Activated CD8-positive, alpha-beta memory T cell treated with anti-CD3 and anti-CD28 coated beads, Interleukin-2, amount 10 ng/mL, durations not matched to agents 7 days and 5 days (primary cell): ENCODE measurements around the gene EAPP. TPM values are rescaled to one million over a fixed set of nuclear protein-coding genes. Genes with fewer than 3 reads are reported as not detected.
"Not testable (repeated sequence)": the region's sequence is repeated elsewhere in the genome, so short reads cannot be mapped to it uniquely, and the experiment has no call there.

Source experiments
- ATAC-seq: fragments of 150-1000 bp; cut with Tn5 transposase; one replicate; pipeline ENCODE4 v1.10.0; 2021; ENCODE audit warnings: moderate library complexity
- CTCF ChIA-PET: fragments of 350-600 bp; sonication (Branson Sonifier 250); formaldehyde crosslinking; loops from one replicate; lab custom pipeline; 2021; ENCODE audit warnings: antibody characterized with exemption; lab: Charles Lee
- DNase-seq: peaks from one replicate; pipeline ENCODE4 v3.0.0-alpha.2; 2020
- H3K27ac Mint-ChIP-seq: one replicate; pipeline ENCODE4 v1.8.0; 2021; ENCODE audit warnings: mild to moderate bottlenecking, mixed read lengths
- H3K27me3 Mint-ChIP-seq: one replicate; pipeline ENCODE4 v1.8.0; 2021; ENCODE audit warnings: mixed read lengths
- H3K36me3 Mint-ChIP-seq: one replicate; pipeline ENCODE4 v1.8.0; 2021; ENCODE audit warnings: mild to moderate bottlenecking, mixed read lengths
- H3K4me1 Mint-ChIP-seq: one replicate; pipeline ENCODE4 v1.8.0; 2021; ENCODE audit warnings: mixed read lengths
- H3K4me3 Mint-ChIP-seq: one replicate; pipeline ENCODE4 v1.8.0; 2021; ENCODE audit warnings: mild to moderate bottlenecking, moderate library complexity, mixed read lengths
- H3K9me3 Mint-ChIP-seq: one replicate; pipeline ENCODE4 v1.8.0; 2022; ENCODE audit warnings: low read depth, mixed read lengths
- total RNA-seq, 2 experiments: library from RNA; stranded (reverse); gene quantifications; one replicate each; pipeline ENCODE4 v1.2.3, GENCODE V29; 2021

The EAPP gene
- total RNA-seq, 2 experiments from 2014 or later = 25.2 to 29.8 TPM

DNA sequence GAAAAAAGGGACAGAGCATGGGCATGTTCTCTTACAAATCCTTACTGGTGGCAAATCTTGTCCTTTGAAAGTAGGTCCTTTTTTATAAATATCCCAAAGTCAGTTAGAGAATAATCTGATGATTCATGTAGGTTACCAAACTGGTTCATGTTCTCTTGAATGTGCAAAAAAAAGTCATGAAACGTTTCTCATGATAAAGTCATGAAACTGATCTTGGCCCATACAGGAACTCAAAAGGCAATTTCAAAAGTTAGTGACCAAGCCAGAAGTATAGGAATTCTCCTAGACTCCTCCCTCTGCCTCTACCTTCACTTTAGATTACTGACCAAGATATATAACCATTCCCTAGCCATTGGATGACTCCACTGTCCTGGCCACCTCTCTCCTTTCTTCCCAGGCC is 50.2 kb downstream of the EAPP start:
- H3K27me3 Mint-ChIP-seq = no peaks in the 10 kb centered on the region
- no peaks in the 10 kb centered on the region for H3K4me1 Mint-ChIP-seq
- no peak overlapping the region for H3K4me3 Mint-ChIP-seq
- DNase-seq = no peak
- CTCF ChIA-PET = no interaction called here
- H3K27ac Mint-ChIP-seq = no peak overlapping the region
- ATAC-seq = no peak
- peaks cover 3% of the 10 kb centered on the region for H3K9me3 Mint-ChIP-seq
- H3K36me3 Mint-ChIP-seq = no peaks in the 10 kb centered on the region

DNA sequence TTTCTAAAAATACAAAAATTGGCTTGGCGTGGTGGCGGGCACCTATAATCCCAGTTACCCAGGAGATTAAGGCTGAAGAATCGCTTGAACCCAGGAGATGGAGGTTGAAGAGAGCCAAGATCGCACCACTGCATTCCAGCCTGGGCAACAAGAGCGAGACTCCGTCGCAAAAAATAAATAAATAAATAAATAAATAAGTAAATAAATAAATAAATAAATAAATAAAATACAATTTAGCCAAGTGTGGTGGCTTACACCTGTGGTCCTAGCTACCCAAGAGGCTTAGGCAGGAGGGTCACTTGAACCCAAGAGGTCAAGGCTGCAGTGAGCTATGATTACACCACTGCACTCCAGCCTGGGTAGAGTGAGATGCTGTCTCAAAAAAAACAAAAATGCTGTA is 51.0 kb downstream of the EAPP start:
- CTCF ChIA-PET = no interaction called here
- Mint-ChIP-seq H3K36me3 (no peaks in the 10 kb centered on the region), H3K4me3 (no peak overlapping the region), H3K27ac (no peak overlapping the region), H3K27me3 (no peaks in the 10 kb centered on the region), H3K4me1 (no peaks in the 10 kb centered on the region), H3K9me3 (peaks cover 3% of the 10 kb centered on the region)
- ATAC-seq (no peak), DNase-seq (no peak)

DNA sequence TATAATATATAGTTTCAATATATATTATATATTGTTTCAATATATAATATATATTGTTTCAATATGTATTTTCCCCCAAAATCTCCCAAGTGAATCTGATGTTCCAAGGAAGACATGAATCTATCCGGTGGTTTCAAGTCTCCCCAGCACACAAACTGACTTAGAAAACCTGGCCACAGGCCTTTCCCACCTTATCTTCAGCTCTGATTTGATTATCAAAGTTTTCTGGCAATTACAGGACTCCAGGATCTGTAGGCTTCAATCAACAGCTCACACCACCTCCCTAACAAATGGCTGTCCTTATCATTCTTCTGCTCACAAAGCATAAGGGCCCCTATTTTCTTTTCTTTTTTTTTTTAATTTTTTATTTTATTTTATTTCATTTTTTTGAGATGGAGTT is 54.8 kb downstream of the EAPP start:
- Mint-ChIP-seq H3K27me3 (no peaks in the 10 kb centered on the region), H3K9me3 (peaks cover 3% of the 10 kb centered on the region), H3K4me1 (no peaks in the 10 kb centered on the region), H3K4me3 (no peak overlapping the region), H3K36me3 (no peaks in the 10 kb centered on the region), H3K27ac (no peak overlapping the region)
- DNase-seq (no peak), ATAC-seq (no peak)
- CTCF ChIA-PET = no interaction called here

DNA sequence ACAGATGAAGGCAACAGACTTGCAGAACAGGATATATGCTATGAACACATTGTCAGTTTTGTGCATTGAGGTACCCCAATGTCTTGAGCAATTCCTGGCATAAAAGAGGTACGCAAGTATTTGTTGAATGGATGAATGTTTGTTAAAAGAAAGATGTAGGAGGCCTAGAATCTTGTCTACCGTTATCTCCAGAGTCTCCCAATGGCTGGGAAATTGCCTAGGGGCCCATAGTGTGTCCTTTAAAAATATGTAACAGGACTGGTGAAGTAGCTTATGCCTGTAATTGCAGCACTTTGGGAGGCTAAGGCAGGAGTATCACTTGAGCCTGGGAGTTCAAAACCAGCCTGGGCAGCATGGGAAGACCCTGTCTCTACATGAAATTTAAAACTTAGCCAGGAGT is 57.0 kb downstream of the EAPP start:
- H3K9me3 Mint-ChIP-seq = peaks cover 3% of the 10 kb centered on the region
- CTCF ChIA-PET = no interaction called here
- H3K36me3 Mint-ChIP-seq = no peaks in the 10 kb centered on the region
- DNase-seq = no peak
- H3K4me3 Mint-ChIP-seq = no peak overlapping the region
- no peak overlapping the region for H3K27ac Mint-ChIP-seq
- no peaks in the 10 kb centered on the region for H3K27me3 Mint-ChIP-seq
- no peaks in the 10 kb centered on the region for H3K4me1 Mint-ChIP-seq
- no peak for ATAC-seq

DNA sequence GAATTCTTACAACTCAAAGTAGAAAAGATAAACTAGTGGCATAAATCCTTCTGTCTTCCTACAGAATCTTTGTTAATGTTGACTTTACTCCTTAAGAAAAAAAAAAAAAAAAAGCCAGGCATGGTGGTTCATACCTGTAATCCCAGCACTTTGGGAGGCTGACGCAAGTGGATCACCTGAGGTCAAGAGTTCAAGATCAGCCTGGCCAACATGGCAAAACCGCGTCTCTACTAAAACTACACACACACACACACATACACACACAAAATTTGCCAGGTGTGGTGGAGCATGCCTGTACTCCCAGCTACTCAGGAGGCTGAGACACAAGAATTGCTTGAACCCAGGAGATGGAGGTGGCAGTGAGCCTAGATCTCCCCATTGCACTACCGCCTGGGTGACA is 59.8 kb downstream of the EAPP start:
- Mint-ChIP-seq H3K27me3 (no peaks in the 10 kb centered on the region), H3K36me3 (no peaks in the 10 kb centered on the region), H3K27ac (no peak overlapping the region), H3K4me3 (no peak overlapping the region), H3K4me1 (no peaks in the 10 kb centered on the region), H3K9me3 (no peaks in the 10 kb centered on the region)
- CTCF ChIA-PET = no interaction called here
- DNase-seq (no peak), ATAC-seq (no peak)

DNA sequence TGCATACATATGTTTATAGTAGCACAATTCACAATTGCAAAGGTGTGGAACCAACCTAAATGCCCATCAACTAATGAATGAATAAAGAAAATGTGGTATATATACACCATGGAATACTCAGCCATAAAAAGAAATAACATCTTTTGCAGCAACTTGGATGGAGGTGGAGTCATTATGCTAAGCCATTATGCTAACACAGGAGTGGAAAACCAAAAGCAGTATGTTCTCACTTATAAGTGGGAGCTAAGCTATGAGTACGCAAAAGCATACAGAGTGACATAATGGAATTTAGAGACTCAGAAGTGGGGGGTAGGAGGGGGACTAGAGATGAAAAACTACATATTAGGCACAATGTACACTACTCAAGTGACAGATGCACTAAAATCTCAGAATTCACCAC is 61.2 kb downstream of the EAPP start:
- H3K4me3 Mint-ChIP-seq = no peak overlapping the region
- no peaks in the 10 kb centered on the region for H3K27me3 Mint-ChIP-seq
- no peak overlapping the region for H3K27ac Mint-ChIP-seq
- CTCF ChIA-PET = no interaction called here
- H3K36me3 Mint-ChIP-seq = no peaks in the 10 kb centered on the region
- no peaks in the 10 kb centered on the region for H3K9me3 Mint-ChIP-seq
- no peak for ATAC-seq
- DNase-seq = no peak
- H3K4me1 Mint-ChIP-seq = no peaks in the 10 kb centered on the region

DNA sequence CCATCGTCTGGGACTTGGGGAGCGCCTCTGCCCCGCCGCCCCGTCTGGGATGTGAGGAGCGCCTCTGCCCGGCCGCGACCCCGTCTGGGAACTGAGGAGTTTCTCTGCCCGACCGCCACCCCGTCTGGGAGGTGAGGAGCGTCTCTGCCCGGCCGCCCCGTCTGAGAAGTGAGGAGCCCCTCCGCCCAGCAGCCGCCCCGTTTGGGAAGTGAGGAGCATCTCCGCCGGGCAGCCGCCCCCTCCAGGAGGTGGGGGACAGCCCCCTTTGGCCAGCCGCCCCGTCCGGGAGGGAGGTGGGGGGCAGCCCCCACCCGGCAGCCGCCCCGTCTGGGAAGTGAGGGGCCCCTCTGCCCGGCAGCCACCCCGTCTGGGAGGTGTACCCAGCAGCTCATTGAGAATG is 63.5 kb downstream of the EAPP start:
- ATAC-seq, DNase-seq, H3K27me3 Mint-ChIP-seq, H3K9me3 Mint-ChIP-seq, H3K4me3 Mint-ChIP-seq, H3K36me3 Mint-ChIP-seq, H3K4me1 Mint-ChIP-seq, H3K27ac Mint-ChIP-seq, CTCF ChIA-PET: not testable (repeated sequence)

DNA sequence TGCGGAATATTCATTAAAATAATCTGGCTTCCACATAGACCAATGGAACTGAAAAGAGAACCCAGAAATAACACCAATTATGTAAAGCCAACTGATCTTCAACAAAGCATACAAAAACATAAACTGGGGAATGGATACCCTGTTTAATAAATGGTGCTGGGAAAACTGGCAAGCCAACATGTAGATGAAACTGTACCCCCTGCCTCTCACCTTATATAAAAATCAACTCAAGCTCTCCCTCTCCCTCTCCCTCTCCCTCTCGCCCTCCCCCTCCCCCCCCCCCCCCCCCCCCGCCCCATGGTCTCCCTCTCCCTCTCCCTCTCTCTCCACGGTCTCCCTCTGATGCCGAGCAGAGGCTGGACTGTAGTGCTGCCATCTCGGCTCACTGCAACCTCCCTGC is 64.3 kb downstream of the EAPP start:
- DNase-seq = no peak
- H3K27ac Mint-ChIP-seq = no peak overlapping the region
- no peaks in the 10 kb centered on the region for H3K9me3 Mint-ChIP-seq
- CTCF ChIA-PET = no interaction called here
- no peaks in the 10 kb centered on the region for H3K36me3 Mint-ChIP-seq
- no peak for ATAC-seq
- no peak overlapping the region for H3K4me3 Mint-ChIP-seq
- peaks cover 2% of the 10 kb centered on the region for H3K27me3 Mint-ChIP-seq
- no peaks in the 10 kb centered on the region for H3K4me1 Mint-ChIP-seq

DNA sequence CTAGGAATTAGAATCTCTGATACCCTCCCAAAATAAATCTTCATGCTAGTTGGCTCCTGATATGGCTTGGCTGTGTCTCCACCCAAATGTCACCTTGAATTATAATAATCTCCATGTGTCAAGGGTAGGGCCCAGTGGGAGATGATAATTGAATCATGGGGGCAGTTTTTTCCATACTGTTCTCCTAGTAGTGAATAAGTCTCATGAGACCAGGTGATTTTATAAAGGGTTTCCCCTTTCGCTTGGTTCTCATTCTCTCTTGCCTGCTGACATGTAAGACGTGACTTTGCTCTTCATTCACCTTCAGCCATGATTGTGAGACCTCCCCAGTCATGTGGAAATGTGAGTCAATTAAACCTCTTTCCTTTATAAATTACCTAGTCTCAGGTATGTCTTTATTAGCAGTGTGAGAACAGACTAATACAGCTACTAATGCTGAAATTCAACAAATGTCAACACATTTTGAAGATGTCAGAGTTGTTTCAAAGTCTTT is 65.3 kb downstream of the EAPP start:
- CTCF ChIA-PET = interaction anchor here (0.7 kb wide), 1 partner anchor 656 kb away, joined by 3 read pairs; no protein-coding TSS in a partner anchor
- DNase-seq (no peak), ATAC-seq (no peak)
- no peak overlapping the region for H3K27ac Mint-ChIP-seq
- H3K4me1 Mint-ChIP-seq = no peaks in the 10 kb centered on the region
- peaks cover 2% of the 10 kb centered on the region for H3K27me3 Mint-ChIP-seq
- H3K36me3 Mint-ChIP-seq = no peaks in the 10 kb centered on the region
- H3K9me3 Mint-ChIP-seq = no peaks in the 10 kb centered on the region
- H3K4me3 Mint-ChIP-seq = no peak overlapping the region

DNA sequence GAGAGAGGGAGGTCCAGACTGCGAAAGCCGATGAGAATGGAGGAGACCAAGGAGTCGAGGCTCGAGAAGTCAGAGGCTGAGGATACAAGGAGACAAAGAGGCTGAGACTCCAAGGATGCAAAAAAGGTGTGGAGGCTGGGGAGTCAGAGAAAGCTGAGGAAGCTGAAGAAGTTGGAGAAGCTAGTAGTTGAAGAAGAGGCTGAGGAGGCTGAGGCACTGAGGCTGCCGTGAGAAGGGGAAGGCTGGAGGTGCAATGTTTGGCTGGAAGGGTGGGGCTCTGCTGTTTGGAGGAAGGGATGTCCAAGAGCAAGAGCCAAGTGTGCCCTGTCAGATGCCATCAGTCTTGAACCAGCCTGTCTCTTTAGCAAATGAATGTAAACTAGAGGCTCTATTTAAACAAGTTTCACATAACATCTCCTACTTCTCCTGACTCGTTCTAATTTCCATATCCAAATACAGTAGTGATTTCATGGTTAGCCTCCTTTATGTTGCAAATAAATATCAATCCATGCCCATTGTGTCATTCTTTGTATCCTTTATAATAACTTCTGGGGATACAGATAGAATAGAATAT is 66.7 kb downstream of the EAPP start:
- peaks cover 8% of the 10 kb centered on the region for H3K27me3 Mint-ChIP-seq
- H3K9me3 Mint-ChIP-seq = no peaks in the 10 kb centered on the region
- no peak overlapping the region for H3K4me3 Mint-ChIP-seq
- ATAC-seq = no peak
- CTCF ChIA-PET = no interaction called here
- peaks cover 2% of the 10 kb centered on the region for H3K4me1 Mint-ChIP-seq
- H3K36me3 Mint-ChIP-seq = no peaks in the 10 kb centered on the region
- no peak overlapping the region for H3K27ac Mint-ChIP-seq
- no peak for DNase-seq

DNA sequence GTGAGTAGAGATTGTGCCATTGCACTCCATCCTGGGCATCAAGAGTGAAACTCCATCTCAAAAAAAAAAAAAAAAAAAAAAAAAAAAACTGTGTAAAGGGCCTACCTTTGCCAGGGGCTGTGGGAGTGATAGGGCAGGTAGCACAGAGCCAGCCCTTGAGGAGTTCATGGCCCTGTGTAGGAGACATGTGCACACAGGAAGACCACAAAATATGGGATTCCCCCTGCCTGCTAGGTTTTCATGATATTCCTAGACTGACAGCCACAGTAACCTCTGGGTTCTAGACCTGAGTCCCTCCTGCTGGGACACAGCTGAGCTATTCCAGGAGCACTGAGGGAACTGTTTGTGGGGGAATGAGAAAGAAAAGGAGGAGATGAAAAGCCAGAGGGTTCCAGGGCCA is 69.2 kb downstream of the EAPP start:
- ATAC-seq (no peak), DNase-seq (no peak)
- Mint-ChIP-seq H3K36me3 (no peaks in the 10 kb centered on the region), H3K4me1 (peaks cover 3% of the 10 kb centered on the region), H3K9me3 (no peaks in the 10 kb centered on the region), H3K4me3 (no peak overlapping the region), H3K27ac (no peak overlapping the region), H3K27me3 (peaks cover 10% of the 10 kb centered on the region)
- CTCF ChIA-PET = no interaction called here

DNA sequence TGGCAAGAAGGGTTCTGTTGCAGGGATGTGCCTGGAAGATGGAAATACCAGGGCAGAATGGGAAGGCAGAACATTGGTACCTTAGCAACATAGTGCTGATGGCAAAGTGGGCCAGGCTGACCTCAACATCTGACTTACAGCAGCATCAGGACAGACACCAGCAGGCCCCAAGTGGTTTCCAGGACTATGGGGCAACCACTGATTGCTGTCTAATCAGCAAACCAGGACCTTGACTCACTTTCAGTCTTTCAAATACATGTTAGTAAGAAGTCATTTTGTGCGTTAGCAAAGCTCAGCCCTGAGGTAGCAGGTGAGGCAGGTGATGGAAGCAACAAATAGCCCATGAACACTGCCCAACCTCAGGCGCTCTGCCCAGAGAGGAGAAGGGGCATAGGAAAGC is 72.8 kb downstream of the EAPP start:
- CTCF ChIA-PET = interaction anchor here (0.6 kb wide), 1 partner anchor 221 kb away, joined by 3 read pairs; no protein-coding TSS in a partner anchor
- Mint-ChIP-seq H3K27me3 (peaks cover 8% of the 10 kb centered on the region), H3K36me3 (no peaks in the 10 kb centered on the region), H3K4me1 (peaks cover 9% of the 10 kb centered on the region), H3K4me3 (no peak overlapping the region), H3K27ac (no peak overlapping the region), H3K9me3 (no peaks in the 10 kb centered on the region)
- ATAC-seq (no peak), DNase-seq (no peak)
